Occipital lobe (tissue), 2 donors: ENCODE results near the gene FLNB. TPM values are rescaled to one million over a fixed set of nuclear protein-coding genes. Genes with fewer than 3 reads are reported as not detected.
A peak's percentile ranks its signal among the peaks of the same experiment; 100 is the strongest.

Experiments used
- DNase-seq: peaks from one replicate; lab custom pipeline; 2025; lab: John Stamatoyannopoulos, UW
- total RNA-seq: library from RNA; depleted of rRNA; stranded (reverse); fragments of >200 nt; gene quantifications from one replicate; pipeline ENCODE4 v1.2.3, GENCODE V29; 2014

The FLNB gene
- total RNA-seq: 27.6 TPM

GRCh38 chr3:58008141-58009025, at the start of gene FLNB:
TSS of gene FLNB (plus strand) at chr3:58008422. CDS start at chr3:58008565, 143 bp downstream.
- peak; percentile 65 for DNase-seq

DNA sequence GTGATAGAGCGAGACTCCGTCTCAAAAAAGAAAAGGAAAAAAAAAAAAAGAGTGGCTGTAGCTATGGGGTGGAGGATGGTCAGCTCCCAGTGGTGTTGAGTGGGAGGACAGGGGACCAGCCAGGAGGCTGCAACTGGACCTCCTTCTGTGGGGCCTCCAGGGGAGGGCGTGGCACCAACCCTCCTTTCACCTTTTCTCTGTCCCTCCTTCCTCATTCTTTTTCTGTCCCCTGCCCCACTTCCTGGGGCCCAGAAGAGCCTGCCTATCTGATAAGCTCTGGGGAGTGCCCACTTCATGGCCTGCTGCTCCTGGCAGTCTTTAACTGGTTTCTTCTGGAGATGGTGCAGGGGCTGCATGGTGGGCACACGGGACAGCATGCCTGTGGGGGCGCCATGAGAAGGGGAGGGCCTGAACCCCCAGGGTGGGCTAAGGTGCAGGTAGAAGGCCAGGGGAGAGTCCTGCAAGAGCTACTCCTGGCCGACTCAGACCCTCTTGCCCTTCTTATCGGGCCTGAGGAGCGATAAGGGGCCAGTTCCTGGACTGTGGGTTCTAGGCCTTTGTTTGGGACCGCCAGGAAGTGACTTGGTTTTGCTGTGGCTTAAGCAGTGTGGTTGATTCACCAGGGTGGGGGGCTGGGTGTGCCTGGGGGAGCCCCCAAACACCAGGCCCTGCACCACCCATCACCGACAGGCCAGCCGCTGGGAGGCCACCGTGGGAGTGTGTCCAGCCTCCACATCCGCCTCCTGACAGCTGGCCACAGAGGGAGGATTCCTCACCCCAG, 49.4 kb upstream of the FLNB start:
- DNase-seq: no peak

- DNase-seq: no peak
These were observed 48.6 kb upstream of the FLNB start for GRCh38 chr3:57959423-57960173.

DNA sequence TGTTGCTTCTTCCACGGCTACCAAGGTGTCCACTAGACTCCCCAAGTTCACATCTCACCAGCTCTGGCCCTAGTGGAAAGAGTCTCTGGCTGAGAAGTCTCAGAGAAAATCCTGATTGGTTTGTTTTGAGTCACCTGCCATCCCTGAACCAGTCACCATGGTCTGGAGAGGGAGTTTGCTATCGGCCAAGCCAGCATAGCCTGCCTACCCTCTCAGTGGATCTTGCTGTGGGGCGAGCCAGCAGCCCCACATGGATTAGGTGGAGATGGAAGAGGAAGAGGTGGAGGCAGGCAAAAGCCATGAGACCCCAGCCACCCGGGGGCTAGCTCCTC, 48.1 kb upstream of the FLNB start:
- DNase-seq: no peak

DNA sequence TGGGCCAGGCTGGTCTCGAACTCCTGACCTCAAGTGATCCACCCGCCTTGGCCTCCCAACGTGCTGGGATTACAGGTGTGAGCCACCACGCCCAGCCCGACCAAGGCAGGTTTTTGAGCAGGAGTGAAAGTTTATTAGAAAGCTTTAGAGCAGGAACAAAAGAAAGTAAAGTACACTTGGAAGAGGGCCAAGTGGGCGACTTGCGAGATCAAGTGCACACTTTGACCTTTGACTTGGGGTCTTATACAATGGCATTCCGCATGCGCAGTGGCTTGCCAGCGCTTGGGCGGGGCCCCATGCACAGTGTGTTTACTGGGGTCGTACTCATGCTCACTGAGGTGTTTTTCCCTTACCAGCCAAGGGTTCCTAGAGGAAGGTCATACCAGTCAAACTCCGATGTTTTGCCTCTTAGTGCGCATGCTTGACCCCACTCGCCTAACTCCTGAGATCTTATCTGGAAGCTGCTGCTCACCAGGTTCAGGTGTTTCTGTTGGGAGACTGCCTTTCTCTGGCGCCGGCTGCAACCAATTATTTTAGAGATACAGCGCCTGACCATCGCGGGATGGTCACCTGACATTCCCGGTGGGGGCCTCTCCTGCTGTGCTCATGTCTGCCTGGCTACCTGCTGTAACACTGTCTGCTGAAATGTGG, 46.9 kb upstream of the FLNB start:
- DNase-seq: no peak

DNA sequence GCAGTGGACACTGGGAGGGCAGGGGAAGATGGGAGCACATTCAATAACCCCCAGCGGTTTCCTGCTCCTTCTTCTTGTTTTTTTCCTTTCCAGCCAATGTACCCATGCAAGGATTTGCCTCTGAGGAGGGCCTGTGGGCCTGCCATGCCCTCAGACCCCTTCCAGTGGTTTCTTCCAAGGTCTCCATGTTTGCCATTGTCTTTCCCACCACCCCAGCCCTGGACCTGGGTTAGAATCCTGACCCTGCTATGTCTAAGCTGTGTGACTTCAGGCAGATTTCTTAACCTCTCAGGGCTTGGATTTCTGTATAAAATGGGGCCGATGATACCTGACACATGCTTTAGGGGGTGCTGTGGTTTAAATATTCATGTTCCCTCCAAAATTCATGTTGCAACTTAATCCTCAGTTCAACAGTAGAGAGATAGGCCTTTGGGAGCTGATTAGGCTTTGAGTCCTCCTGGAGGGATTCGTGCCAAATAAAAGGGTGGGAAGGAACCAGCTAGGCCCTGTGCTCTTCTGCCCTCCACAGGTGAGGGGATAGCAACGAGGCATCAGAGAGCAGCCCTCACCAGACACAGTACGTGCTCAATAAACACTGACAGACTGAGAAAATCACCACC, 46.3 kb upstream of the FLNB start:
- no peak for DNase-seq

- no peak for DNase-seq
These were observed 45.8 kb upstream of the FLNB start for GRCh38 chr3:57962448-57962834.

GRCh38 chr3:57963811-57964346, 44.3 kb upstream of the FLNB start:
- no peak for DNase-seq

DNA sequence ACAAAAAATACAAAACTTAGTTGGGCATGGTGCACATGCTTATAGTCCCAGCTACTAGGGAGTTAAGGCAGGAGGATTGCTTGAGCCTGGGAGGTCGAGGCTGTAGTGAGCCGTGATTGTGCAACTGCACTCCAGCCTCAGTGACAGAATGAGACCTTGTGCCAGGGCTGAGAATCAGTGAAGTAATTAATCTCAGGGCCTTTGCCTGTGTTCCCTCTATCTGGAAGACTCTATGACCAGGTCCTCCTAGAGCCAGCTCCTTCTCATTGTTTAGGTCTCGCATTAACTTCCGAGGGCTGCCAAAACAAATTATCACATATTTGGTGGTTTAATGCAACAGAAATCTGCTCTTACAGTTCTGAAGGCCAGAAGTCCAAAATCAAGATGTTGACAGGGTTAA, 41.4 kb upstream of the FLNB start:
- DNase-seq: no peak

- no peak for DNase-seq
These were observed 40.6 kb upstream of the FLNB start for GRCh38 chr3:57967590-57967989.

GRCh38 chr3:57968501-57968900, 39.7 kb upstream of the FLNB start:
- no peak for DNase-seq

GRCh38 chr3:57971975-57972374, 36.2 kb upstream of the FLNB start:
- DNase-seq: no peak

DNA sequence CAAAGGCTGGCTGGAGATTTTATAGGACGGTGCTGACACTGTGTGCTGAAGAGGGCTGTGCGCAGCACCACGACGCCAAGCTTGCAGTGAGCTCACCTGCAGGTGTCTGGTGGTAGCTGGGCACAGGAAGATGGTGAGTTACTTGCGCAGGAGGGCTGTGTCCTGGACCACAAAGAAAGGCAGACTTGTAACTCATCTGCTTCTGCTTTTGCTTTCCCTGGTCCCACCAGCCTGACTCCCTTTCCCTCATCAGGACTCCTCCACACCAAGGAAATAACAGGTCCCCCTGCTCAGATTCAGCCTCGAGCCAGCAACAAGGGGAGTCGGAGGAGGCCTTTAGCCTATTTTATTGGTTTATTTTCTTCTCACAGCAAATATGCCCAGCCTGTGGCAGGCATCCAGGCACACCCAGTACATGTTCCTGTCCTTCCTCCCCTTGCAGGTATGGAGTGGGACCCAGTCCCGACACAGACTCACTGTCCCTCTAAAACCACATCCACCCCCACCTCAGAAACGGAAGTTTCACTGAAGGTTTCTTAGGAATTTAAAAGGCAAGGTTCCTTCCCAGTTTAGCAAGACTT, 35.6 kb upstream of the FLNB start:
- no peak for DNase-seq

GRCh38 chr3:57973715-57974477, 34.3 kb upstream of the FLNB start:
- DNase-seq: no peak

DNA sequence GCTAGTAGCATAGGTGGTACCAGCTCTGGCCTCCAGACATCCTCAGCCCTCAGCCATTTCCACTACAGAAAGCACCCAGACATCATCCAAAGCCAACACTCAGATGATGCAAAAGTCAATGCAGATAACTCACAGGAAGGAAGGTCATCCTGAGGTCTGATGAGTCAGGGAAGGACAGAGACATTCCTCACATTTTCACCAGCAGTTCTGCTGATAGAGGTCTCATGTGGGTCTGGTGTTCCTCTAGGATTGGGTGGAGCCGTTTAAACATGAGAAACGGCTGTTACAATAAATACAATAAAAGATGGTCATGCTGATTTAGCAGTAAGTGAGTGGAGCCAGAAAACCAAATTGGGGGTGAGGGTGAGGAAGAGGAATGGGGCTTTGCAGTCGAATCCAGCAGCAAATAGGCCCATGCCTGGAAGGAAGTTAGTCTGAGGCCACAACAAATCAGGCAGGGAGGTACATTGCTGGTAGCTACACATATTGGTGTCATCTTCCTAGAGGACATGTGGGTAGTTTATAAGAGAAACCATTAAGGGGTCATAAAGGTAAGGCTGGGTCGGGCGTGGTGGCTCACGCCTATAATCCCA, 33.3 kb upstream of the FLNB start:
- no peak for DNase-seq

GRCh38 chr3:57977818-57978235, 30.4 kb upstream of the FLNB start:
- no peak for DNase-seq

DNA sequence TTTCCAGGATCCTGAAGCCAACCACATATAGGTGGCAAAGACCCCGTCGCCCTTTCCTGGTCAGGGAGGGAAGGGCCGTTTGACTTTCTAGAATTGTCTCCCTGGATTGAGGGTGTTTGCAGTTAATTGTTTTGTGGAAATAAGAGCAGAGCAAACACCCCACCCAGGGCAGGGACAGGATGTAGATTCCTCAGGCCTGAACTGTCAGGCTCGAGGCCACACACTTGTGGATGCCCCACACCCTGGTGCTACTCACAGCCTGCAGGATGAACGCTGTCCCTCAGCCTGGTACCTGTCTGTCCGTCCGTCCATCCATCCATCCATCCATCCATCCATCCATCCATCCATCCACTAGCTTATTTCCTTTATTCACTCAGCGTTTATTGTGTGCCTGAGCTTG, 29.9 kb upstream of the FLNB start:
- DNase-seq: no peak

DNA sequence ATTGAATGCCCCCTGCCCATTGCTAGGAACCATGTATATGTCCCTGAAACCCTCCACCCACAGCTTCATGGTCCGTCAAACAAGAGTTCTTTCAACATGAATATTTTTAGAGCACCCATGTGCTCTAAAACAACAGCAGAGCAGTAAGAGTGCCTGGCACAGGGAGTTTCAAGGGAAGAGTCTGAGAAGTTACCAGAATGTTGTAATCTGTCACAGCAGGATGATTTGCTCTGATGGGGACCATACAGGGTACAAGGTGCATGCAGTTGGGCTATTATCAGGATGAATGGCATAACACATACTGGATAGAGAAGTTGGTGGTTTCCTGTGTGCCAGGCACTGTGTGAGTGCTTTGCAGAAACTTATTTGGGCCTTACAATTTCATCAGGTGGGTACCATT, 27.8 kb upstream of the FLNB start:
- DNase-seq: no peak

GRCh38 chr3:57981483-57982087, 26.6 kb upstream of the FLNB start:
- no peak for DNase-seq
